ENCODE measurements around the gene EGF.

DNA sequence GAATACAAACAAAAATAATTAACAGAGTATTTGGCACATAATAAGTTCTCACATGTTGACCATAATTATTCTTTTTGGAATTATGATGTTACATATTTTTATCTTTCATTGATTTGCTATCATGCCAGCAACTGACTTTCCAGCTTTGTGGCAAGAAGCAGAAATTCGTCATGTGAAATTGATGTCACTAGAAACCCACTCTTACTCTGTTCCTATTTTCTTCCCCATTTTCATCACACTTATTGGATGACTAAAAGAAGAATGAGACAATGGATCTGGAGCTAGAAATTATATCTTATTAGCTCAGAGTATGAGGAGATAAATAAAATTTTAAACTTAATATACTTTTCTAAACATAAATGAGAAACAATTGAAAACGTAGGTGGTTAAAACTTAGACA is 31.9 kb downstream of the EGF start:
- TF ChIP-seq ZNF70 (CRISPR knock-in tag; IDR thresholded peaks at IDR 0.05) (no peak), ZC3H10 (CRISPR knock-in tag; IDR thresholded peaks at IDR 0.05) (no peak), PPARA (CRISPR knock-in tag; IDR thresholded peaks at IDR 0.05; ENCODE audit: borderline replicate concordance) (no peak), OSR1 (CRISPR knock-in tag; IDR thresholded peaks at IDR 0.05) (no peak), ZNF8 (CRISPR knock-in tag; IDR thresholded peaks at IDR 0.05) (no peak), ZFP30 (CRISPR knock-in tag; IDR thresholded peaks at IDR 0.05) (no peak), RARB (CRISPR knock-in tag; IDR thresholded peaks at IDR 0.05) (no peak), TOX (CRISPR knock-in tag; IDR thresholded peaks at IDR 0.05; ENCODE audit: borderline replicate concordance) (no peak), ZFP3 (CRISPR knock-in tag; IDR thresholded peaks at IDR 0.05) (no peak), BACH2 (CRISPR knock-in tag; IDR thresholded peaks at IDR 0.05; ENCODE audit: borderline replicate concordance) (no peak), TCF4 (CRISPR knock-in tag; IDR thresholded peaks at IDR 0.05; ENCODE audit: borderline replicate concordance) (no peak), SNAI2 (CRISPR knock-in tag; IDR thresholded peaks at IDR 0.05) (no peak)
- TF ChIP-seq, protein P1, sequence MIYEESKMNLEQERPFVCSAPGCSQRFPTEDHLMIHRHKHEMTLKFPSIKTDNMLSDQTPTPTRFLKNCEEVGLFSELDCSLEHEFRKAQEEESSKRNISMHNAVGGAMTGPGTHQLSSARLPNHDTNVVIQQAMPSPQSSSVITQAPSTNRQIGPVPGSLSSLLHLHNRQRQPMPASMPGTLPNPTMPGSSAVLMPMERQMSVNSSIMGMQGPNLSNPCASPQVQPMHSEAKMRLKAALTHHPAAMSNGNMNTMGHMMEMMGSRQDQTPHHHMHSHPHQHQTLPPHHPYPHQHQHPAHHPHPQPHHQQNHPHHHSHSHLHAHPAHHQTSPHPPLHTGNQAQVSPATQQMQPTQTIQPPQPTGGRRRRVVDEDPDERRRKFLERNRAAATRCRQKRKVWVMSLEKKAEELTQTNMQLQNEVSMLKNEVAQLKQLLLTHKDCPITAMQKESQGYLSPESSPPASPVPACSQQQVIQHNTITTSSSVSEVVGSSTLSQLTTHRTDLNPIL (CRISPR knock-in tag; IDR thresholded peaks at IDR 0.05; ENCODE audit: low read depth): no peak
- TF ChIP-seq, protein P2, sequence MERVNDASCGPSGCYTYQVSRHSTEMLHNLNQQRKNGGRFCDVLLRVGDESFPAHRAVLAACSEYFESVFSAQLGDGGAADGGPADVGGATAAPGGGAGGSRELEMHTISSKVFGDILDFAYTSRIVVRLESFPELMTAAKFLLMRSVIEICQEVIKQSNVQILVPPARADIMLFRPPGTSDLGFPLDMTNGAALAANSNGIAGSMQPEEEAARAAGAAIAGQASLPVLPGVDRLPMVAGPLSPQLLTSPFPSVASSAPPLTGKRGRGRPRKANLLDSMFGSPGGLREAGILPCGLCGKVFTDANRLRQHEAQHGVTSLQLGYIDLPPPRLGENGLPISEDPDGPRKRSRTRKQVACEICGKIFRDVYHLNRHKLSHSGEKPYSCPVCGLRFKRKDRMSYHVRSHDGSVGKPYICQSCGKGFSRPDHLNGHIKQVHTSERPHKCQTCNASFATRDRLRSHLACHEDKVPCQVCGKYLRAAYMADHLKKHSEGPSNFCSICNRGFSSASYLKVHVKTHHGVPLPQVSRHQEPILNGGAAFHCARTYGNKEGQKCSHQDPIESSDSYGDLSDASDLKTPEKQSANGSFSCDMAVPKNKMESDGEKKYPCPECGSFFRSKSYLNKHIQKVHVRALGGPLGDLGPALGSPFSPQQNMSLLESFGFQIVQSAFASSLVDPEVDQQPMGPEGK (CRISPR knock-in tag; IDR thresholded peaks at IDR 0.05; ENCODE audit: borderline replicate concordance): no peak

Data from SK-N-SH treated with all-trans-retinoic acid at 6 μM for 48 hours (cell line).